T1000 (cell line): ENCODE results near the gene HOXD13.

ENCODE experiments used
- DNase-seq: peaks from one replicate; lab custom pipeline; 2025; ENCODE audit warnings: mixed read lengths; lab: John Stamatoyannopoulos, UW

The HOXD13 gene

DNA sequence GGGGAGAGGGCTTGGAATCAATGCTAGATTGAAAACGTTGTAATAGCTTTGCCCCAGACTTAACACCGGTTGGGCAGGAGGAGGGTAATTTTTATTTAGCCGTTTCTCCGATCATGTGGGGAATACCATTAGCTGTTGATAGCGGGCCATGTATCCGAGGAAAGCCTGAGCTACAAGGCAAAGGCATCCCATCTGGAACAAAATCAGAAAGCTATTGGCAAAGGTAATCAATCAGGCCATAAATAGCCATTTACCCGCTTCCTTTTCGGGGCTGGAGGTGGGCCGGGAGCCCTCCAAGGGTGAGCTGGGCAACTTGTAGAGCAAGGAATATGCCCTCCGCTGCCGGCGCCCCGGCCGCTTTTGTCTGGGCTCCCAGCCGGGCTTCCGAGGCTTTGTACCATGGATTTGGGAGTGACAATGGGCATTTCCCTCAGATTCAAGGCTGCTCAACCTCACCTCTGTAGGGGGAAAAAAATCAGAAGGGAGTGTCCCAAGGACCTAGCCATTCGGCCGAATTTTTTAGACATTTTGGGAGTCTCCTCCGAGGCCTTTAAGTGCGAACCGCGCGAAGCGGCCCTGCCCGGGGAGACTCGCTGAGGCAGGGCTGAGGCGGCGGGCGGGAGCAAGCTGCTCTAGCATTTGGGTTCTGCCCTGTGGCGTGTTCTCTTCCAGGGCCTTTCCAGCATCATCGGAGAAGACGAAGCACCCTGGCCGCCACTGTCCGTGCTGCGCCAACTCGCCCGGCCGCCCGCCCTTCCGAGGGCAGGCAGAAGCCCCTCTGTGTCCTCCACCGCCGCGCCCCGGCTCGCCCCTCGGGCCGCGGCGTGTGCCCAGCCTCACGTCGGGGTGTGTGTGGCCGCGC is 28.9 kb downstream of the HOXD13 start:
- DNase-seq: no peak

DNA sequence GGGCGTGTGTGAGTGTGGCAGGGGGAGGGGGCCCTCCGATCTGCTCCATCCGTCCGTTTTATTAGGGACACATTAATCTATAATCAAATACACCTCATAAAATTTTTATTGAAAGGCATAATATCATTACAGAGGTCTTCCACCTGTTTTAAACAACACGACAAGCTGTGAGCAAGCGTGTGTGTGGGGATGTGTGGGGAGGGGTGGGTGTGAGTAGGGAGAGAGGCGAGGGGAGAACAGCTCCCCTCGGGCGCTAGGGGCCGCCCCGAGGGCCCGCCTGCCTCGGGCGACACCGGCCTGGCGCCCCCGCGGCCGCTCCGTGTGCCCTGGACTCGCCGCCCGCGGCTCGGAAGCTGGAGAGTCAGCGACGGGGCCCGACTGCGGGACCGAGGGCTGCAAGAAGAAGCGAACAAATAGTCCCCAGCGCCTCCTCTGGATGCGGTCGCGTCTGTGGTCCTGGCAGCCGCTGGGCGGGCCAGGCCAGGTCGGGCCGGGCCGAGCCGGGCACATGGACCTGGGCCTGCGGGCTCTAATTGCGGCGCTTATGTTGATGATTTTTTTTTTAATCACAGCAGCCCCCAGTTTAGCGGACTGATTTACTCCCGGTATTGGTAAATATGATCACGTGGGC is 29.6 kb downstream of the HOXD13 start:
- DNase-seq: peak; percentile 47

DNA sequence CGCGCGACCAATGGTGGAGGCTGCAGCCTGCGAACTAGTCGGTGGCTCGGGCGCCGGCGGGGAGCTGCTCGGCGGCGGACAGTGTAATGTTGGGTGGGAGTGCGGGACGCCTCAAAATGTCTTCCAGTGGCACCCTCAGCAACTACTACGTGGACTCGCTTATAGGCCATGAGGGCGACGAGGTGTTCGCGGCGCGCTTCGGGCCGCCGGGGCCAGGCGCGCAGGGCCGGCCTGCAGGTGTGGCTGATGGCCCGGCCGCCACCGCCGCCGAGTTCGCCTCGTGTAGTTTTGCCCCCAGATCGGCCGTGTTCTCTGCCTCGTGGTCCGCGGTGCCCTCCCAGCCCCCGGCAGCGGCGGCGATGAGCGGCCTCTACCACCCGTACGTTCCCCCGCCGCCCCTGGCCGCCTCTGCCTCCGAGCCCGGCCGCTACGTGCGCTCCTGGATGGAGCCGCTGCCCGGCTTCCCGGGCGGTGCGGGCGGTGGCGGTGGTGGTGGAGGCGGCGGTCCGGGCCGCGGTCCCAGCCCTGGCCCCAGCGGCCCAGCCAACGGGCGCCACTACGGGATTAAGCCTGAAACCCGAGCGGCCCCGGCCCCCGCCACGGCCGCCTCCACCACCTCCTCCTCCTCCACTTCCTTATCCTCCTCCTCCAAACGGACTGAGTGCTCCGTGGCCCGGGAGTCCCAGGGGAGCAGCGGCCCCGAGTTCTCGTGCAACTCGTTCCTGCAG is 30.3 kb downstream of the HOXD13 start, which contains the start of gene HOXD9:
TSS of gene HOXD9 (plus strand) at position 37 of the 728 bp plus-strand sequence. CDS start at position 87, 50 bp downstream.
- no peak for DNase-seq

DNA sequence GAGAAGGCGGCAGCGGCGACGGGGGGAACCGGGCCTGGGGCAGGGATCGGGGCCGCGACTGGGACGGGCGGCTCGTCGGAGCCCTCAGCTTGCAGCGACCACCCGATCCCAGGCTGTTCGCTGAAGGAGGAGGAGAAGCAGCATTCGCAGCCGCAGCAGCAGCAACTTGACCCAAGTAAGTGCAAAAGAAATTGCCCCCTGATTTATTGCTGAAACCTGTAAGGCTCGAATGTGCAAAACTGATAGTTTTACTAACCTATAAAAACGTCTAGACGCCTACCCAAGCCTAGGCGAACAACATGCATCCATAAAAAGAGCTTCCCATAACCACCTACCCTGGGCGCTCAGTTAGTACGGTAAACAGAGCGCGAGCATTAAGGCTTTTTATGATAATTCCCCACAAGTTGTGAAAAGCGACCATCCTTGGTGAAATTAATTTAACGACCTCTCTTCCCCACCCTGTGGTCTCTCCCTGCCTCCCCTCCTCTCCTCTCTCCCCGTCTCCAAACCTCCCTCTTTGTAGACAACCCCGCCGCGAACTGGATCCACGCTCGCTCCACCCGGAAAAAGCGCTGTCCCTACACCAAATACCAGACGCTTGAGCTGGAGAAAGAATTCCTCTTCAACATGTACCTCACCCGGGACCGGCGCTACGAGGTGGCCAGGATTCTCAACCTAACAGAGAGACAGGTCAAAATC is 31.0 kb downstream of the HOXD13 start:
- no peak for DNase-seq

DNA sequence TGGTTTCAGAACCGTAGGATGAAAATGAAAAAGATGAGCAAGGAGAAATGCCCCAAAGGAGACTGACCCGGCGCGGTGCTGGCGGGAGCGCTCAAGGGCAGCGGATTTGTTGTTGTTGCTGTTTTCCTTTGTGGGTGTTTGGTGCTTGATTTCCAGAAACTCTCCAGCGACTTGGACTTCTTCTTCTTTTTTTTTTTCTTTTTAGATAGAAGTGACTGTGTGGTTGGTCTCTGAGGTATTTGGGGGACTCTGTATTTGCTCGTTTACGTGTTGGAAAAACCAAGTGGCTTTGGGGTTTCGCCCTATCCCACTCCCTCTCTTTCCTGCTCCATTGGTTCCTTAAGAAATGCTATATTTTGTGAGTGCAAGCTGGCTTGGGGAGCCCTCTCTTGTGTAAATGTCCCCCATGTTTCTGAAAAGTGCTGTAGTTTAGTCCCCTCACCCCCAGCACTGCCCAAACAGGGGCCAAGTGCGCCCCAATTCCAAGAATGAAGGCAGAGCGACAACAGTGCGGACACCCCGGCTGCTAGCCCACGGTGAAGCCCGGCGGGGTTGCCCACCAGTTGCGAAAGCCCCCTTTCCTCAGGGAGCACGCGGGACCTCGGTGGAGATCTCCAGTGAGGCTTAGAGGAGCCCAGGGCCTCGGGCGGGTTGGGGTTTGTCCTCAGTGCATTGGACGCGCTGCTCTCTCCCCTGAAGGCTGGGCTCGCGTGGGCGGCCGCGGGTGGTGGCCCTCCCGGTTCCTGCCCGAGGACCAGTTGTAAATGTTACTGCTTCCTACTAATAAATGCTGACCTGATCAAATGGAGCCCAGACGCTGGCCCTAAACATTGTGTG is 31.8 kb downstream of the HOXD13 start:
- DNase-seq: no peak

DNA sequence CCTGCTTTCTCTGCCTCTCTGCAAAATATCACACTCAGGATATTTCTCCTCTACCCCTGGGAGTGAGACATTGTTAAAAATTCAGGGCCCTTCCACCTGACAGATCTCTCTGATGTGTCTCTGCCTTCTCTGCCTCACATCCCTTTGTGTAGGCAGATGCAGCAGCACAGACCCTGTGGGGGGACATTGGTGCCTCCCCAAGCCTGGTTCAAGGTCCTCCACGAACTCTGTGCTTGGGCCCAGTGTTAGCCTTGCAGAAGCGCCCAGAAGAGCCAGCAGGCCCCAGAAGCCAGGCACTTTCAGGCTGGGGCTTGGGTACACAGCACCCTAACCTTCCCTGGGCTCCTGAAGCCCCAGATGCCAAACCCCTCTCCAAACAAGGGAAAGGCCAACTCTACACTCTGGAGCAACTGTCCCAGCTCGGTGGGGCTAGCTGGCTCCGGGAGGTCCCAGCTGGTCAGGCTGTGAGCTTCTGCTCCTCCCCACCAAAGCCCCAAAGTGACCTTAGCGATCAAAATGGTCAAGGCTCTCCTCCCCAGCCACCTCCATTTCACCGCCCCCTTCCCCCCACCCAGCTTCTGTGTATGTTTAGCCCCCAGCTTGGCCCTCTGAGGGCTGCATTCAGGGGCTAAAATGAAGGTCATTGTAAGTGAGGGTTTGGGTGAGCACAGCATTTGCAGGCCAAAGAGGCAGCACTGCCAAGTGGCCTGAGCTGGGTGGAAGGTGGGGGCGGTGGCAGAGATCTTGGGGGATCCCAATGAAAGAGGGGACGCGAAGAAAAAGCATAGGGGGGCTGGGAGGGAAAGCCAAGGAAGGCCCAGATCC is 32.6 kb downstream of the HOXD13 start:
- DNase-seq: no peak

DNA sequence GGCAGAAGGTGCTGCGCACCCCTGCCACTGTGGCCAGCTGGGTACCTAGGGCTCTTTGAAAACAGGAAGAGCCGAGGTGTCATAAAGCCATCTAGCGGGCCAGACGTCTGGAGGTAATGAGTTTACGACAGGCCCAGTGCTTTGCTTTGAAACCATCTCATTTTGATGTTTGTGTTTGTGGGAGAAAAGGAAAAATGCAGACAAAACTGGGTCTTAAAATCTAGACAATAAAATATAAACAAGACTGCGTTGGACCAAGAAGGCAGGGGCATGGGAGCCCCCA is 33.2 kb downstream of the HOXD13 start:
- DNase-seq: no peak

DNA sequence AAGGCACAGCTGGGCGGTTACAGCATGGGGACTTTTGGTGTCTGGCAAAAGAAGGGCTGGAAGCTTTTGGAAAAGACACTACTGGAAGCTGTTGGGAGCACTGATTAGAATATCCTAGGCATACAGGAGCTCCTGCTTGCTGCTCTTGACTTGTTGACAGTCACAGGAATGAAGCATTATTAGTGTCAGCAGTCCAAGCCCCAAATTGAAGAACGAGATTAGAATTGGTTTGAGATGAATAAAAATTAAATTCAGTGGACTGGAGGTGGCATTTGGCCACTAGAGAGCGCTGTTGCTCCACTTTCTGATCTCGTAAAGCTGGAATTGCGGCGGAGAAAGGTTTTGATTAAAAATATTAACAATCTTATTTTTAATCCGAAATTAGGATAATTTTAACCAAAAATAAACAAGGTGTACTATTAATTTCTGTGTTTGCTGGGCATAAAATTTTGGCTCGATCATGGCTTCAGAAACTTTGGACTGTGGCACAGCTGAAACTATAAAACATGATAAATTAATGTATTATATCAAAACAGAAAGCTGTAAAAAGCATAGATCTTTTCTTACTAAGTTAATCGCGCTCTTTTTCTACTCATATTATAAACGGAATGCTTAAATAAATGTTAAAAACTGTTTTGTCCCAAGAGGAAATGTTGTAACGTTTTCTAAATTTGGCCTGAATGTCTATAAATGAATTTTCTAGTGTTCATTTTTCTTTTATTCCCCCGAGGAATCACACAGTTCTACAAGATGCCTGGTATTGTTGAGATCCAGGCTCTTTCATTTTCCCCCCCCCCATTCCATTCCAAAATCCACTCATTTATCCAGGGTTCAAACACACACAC is 34.6 kb downstream of the HOXD13 start:
- DNase-seq: peak; percentile 26

DNA sequence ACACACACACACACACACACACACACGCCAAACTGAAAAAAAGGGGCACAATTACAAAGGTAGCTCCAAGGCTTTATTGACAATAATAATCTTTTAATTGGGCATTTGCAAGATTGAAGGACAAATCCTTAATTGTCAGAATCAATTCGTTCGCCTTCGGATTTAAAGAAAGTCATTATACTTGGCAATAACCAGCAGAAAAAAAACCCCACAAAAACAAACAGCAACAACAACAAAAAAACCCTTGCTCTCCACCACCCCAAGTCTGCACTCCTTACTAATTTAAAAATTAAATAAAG is 35.2 kb downstream of the HOXD13 start:
- DNase-seq: no peak

DNA sequence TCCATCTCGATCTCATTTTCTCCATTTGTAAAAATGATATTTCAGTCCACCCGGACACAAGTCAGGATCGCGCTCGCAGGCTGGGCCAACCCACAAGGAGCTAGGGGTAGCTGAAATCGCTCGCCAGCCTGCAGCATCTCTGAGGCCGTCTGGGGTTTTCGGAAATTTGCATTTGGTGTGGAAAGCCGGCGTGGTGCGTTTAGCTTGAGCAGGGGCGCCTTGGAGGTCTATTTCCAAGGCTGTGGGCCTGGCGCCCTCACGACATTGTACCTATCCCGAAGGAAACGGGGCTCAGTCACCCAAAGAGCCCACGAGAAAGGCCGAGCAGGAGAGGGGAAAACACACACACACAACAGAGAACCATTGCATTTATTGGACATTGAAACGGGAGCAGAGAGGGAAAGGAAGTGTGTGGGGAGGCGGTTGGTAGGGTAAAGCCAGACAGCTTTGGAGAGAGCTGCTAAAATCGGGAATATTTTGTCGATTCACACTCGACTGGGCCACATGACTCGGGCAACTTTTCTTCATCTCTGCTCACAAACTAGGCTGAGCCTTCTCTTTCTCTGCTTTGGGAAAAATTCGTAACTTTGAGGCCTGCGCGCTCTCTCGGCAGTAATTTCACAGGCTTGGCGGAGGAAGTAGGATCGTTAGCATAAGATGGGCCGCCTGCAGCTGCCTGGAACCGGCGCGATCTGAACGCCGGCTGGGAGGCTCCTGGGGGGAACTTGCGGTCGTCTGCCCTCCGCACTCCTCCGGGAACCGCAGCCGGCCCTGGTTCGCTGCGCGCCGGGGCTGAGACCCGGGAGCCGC is 35.9 kb downstream of the HOXD13 start:
- no peak for DNase-seq

DNA sequence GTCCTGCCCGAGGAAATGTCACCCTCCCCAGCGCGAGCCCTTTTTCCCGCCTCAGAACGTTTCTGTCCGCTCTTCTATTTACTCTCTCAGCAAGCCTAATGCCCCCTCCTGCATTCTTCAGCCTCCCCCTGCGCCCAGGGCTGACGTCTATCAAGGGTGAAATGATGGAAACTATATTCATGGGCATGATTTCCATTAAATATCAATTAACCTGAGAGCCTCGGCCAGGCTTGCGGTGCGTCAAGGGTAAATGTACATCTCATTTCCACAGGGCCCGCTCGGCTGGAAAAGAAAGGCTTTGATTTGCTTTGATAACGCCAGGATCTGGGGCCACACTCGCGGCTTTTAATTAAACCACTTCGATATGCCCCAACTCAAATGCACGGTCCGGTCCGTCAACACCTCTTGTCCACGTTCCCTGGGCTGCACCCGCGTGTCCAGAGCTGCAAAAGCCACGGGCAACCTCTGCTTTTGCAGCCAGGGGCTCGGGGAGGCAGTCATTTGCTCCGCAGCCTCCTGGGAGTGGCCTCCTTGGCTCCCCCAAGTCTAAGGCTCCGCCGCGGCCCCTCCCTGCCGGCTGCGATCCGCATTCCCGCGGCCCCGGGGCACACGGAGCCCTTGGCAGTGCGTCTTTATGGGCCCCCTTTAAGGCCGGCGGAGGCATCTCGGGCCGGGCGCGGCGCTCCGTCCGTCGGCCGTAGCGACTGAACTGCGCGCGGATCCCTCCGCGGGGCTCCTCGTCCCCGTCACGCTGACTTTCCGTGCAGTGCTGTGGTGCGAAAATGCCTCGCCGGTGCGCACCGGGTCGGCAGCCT is 36.7 kb downstream of the HOXD13 start, which contains the start of gene HOXD8:
TSS of gene HOXD8 (plus strand) at position 724 of the 815 bp plus-strand sequence. CDS start 662 bp downstream, outside the sequence.
- peak; percentile 45 for DNase-seq

DNA sequence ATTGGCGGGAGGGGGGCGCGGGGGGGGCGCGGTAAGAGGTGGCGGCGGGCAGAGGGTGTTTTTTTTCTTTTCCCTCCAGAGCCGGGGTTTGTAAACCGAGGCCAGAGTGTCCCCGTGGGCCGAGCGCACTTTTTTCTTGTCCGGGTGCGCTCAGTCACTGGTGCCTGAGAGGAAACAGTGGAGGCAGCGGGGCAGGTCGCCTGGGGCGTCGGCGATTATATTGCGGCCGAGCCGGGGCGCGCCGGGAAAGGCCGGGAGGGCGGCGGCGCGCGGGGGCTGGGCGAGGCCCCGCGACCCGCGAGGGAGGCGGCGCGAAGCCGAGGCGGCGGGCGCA is 37.3 kb downstream of the HOXD13 start:
- peak; percentile 40 for DNase-seq

DNA sequence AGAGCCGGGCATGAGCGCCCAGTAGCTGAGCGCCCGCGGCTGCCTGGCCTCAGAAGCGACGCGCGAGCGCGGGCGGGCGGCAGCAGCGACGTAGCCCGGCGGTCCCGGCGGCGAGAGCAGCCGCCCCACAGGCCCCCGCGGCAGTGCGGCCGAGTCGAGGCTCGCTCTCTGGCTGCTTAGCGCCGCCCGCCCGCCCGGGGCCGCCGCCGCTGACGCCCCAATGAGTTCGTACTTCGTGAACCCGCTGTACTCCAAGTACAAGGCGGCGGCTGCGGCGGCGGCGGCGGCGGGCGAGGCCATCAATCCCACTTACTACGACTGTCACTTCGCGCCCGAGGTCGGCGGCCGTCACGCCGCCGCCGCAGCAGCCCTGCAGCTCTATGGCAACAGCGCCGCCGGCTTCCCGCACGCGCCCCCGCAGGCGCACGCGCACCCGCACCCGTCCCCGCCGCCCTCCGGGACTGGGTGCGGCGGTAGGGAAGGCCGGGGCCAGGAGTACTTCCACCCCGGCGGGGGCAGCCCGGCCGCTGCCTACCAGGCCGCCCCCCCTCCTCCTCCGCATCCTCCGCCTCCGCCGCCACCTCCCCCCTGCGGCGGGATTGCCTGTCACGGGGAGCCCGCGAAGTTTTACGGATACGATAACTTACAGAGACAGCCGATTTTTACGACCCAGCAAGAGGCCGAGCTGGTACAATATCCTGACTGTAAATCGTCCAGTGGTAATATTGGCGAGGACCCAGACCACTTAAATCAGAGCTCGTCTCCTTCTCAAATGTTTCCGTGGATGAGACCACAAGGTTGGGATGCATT is 37.8 kb downstream of the HOXD13 start:
- DNase-seq: no peak

DNA sequence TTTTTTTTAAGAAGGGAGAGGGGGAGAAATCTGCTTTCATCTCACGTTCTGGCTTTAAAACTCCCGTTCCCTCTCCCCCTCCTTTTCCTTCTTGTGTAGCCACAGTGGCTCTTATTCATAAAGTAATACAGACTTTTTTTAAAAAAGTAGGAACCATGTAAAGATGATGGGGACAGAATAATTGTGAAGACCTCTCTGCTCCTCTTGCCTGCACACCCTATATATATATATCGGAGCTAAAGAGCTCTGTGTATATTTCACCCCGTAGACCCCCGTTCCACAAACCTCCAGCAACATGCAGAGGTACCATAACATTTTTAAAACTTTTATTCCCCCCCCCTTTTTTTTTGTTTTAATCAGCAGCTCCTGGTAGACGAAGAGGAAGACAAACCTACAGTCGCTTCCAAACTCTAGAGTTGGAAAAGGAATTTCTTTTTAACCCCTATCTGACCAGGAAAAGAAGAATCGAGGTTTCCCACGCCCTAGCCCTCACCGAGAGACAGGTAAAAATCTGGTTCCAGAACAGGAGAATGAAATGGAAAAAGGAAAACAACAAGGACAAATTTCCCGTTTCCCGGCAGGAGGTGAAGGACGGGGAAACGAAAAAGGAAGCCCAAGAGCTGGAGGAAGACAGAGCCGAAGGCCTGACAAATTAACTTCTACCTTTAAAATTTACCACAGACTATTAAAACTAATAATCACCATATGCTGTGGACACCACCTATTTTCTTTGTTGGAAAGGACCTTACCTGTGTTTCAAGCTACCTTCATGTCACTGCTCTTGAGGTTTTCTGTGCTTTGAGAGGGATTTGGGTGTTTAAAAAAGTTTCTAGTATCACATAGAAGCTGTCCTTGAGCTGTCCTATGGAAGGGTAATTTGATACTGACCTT is 38.7 kb downstream of the HOXD13 start:
- DNase-seq: no peak

DNA sequence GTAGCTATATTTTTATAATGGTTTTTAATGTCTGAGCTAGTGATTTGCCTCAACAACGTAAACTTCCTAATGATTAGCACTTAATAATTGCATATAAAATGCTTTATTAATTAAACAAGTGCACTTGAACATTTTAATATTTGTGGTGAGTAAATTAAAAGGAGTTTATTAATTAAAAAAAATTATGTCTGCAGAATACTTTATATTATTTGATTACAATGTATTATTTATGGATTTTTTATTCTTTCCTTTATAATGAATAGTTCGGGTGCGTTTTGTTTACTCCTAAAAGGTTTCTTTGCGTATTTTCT is 39.3 kb downstream of the HOXD13 start:
- DNase-seq: no peak
